GM10248 (cell line): ENCODE results near the gene ATP5MC2.

ENCODE experiments used
- CTCF ChIA-PET: fragments of 300-600 bp; sonication (Branson Sonifier 250); formaldehyde crosslinking; extraction: SDS; loops from one replicate; lab custom pipeline; 2021; ENCODE audit warnings: antibody characterized with exemption; lab: Yijun Ruan, JAX
- POLR2A ChIA-PET: fragments of 350-650 bp; sonication (Branson Sonifier 250); formaldehyde crosslinking; extraction: SDS; loops from one replicate; lab custom pipeline; 2020; ENCODE audit warnings: antibody characterized with exemption; lab: Yijun Ruan, JAX
- DNase-seq: peaks from one replicate; pipeline ENCODE4 v3.0.0; 2012; ENCODE audit errors: extremely low spot score
- CTCF ChIP-seq: IDR thresholded peaks from 2 replicates; pipeline ENCODE4 v1.5.1; 2012; ENCODE audit warnings: mild to moderate bottlenecking, low read depth; ENCODE audit errors: extremely low read depth, missing control alignments, control extremely low read depth

Gene ATP5MC2

GRCh38 chr12:53674977-53675700 is 744 bp downstream of the ATP5MC2 start:
- no peak for TF ChIP-seq CTCF
- POLR2A ChIA-PET, result interaction anchor here (0.6 to 1.0 kb wide), 2 partner anchors 95 to 132 kb away, joined by 3 to 6 read pairs; no protein-coding TSS in a partner anchor
- DNase-seq, result no peak
- CTCF ChIA-PET, result interaction anchor here (0.6 to 11.4 kb wide), 52 partner anchors 8 to 577 kb away, joined by 3 to 213 read pairs (median 5); partner anchors contain the start of genes AAAS, ATF7, CALCOCO1 and CISTR

DNA sequence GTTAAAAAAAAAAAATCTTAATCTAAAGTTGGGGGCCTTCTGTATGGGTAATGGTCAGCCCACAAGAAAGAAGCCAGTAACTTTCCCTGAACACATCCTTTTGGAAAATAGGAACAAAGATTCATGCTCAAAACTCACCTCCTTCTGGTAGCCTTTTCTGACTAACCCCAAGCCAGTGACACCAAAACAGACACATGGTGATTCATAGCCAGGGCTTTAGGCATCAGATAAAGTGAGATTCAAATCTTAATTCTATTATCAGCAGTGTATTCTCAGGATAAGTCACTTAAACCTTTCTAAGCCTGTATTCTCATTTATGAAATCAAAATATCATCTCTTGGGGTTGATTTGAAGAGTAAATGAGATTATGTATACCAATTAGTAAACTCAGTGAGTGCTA is 4.9 kb downstream of the ATP5MC2 start:
- no peak for TF ChIP-seq CTCF
- DNase-seq, result no peak
- POLR2A ChIA-PET, result no interaction called here
- CTCF ChIA-PET, result interaction anchor here (1.4 to 11.4 kb wide), 3 partner anchors 73 to 129 kb away, joined by 4 to 213 read pairs (median 10); no protein-coding TSS in a partner anchor

DNA sequence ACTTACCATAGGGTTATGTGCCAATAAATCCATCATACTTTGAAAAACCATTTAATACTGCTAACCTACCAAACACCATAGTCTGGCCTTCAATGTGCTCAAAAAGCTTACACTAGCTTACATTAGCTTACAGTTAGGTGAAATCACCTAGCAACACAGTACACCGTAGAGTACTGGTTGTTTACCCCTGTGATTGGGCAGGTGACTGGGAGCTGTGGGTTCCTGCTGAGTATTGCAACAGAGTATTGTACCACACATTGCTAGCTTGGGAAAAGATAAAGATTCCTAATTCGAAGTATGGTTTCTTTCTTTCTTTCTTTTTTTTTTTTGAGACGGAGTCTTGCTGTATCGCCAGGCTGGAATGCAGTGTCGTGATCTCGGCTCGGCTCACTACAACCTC is 5.6 kb downstream of the ATP5MC2 start:
- DNase-seq, result no peak
- POLR2A ChIA-PET, result no interaction called here
- CTCF ChIA-PET, result interaction anchor here (1.2 to 11.4 kb wide), 3 partner anchors 73 to 128 kb away, joined by 3 to 213 read pairs (median 4); no protein-coding TSS in a partner anchor
- no peak for TF ChIP-seq CTCF

DNA sequence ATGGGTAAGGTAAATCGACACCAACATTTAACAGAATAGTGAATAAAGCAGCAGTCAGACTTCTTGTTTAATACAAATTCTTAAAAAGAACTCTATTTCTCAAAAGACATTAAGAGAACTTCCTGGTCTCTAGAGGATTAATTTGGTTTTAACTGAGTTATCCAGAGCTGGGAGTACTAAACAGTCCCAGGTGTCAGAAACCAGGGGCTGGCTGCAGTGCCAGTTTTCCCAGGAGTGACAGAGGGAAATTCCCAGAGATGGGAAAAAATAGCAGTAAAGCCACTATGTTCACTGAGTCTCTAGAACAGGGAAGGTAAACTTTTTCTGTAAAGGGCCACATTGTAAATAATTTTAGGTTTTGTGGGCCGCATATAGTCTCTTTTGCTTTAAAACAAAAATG is 8.8 kb downstream of the ATP5MC2 start:
- ChIA-PET POLR2A (no interaction called here), CTCF (interaction anchor here (0.8 to 2.0 kb wide), 4 partner anchors 9 to 123 kb away, joined by 3 to 11 read pairs (median 4); partner anchors contain the start of gene ATP5MC2)
- DNase-seq, result no peak

GRCh38 chr12:53664936-53665335 is 10.9 kb downstream of the ATP5MC2 start:
- no peak for DNase-seq
- no peak for TF ChIP-seq CTCF
- POLR2A ChIA-PET, result interaction anchor here (0.6 kb wide), 1 partner anchor 216 kb away, joined by 3 read pairs; no protein-coding TSS in a partner anchor
- CTCF ChIA-PET, result interaction anchor here (2.4 kb wide), 1 partner anchor 11 kb away, joined by 9 read pairs; the partner anchor contains the start of gene ATP5MC2

More for the DNA sequence above, 8.8 kb downstream of the ATP5MC2 start:
- no peak for TF ChIP-seq CTCF

GRCh38 chr12:53664191-53664590 is 11.7 kb downstream of the ATP5MC2 start:
- POLR2A ChIA-PET, result interaction anchor here (0.6 kb wide), 1 partner anchor 215 kb away, joined by 3 read pairs; no protein-coding TSS in a partner anchor
- no peak for DNase-seq
- TF ChIP-seq CTCF, result no peak

More at GRCh38 chr12:53664191-53664590, 11.7 kb downstream of the ATP5MC2 start:
- CTCF ChIA-PET, result interaction anchor here (2.4 kb wide), 1 partner anchor 12 kb away, joined by 9 read pairs; the partner anchor contains the start of gene ATP5MC2
